IPS-20b (cell line): Measurements from ENCODE around the gene JUP.

Source experiments
- H3K27ac ChIP-seq: one replicate; pipeline ENCODE4 v1.5.1; 2013; ENCODE audit warnings: low read length
- H3K27me3 ChIP-seq: 2 replicates; pipeline ENCODE4 v1.6.1; 2013; ENCODE audit warnings: mild to moderate bottlenecking, low read length, inconsistent platforms; ENCODE audit not compliant: insufficient read depth
- H3K36me3 ChIP-seq: 2 replicates; pipeline ENCODE4 v1.6.1; 2013; ENCODE audit warnings: low read depth, mild to moderate bottlenecking, inconsistent platforms, low read length, moderate library complexity; ENCODE audit not compliant: insufficient read depth
- H3K4me1 ChIP-seq: 2 replicates; pipeline ENCODE4 v1.6.1; 2013; ENCODE audit warnings: mild to moderate bottlenecking, control low read depth, inconsistent platforms, low read length, moderate library complexity; ENCODE audit not compliant: insufficient read depth
- H3K4me3 ChIP-seq: 2 replicates; pipeline ENCODE4 v1.5.1; 2013; ENCODE audit warnings: mild to moderate bottlenecking, low read length, inconsistent platforms
- H3K9ac ChIP-seq: 2 replicates; pipeline ENCODE4 v1.6.1; 2013; ENCODE audit warnings: low read depth, mild to moderate bottlenecking, inconsistent platforms, low read length, moderate library complexity
- H3K9me3 ChIP-seq: 2 replicates; pipeline ENCODE4 v1.6.1; 2013; ENCODE audit warnings: mild to moderate bottlenecking, low read depth, low read length, inconsistent platforms; ENCODE audit not compliant: insufficient read depth

Gene JUP

DNA sequence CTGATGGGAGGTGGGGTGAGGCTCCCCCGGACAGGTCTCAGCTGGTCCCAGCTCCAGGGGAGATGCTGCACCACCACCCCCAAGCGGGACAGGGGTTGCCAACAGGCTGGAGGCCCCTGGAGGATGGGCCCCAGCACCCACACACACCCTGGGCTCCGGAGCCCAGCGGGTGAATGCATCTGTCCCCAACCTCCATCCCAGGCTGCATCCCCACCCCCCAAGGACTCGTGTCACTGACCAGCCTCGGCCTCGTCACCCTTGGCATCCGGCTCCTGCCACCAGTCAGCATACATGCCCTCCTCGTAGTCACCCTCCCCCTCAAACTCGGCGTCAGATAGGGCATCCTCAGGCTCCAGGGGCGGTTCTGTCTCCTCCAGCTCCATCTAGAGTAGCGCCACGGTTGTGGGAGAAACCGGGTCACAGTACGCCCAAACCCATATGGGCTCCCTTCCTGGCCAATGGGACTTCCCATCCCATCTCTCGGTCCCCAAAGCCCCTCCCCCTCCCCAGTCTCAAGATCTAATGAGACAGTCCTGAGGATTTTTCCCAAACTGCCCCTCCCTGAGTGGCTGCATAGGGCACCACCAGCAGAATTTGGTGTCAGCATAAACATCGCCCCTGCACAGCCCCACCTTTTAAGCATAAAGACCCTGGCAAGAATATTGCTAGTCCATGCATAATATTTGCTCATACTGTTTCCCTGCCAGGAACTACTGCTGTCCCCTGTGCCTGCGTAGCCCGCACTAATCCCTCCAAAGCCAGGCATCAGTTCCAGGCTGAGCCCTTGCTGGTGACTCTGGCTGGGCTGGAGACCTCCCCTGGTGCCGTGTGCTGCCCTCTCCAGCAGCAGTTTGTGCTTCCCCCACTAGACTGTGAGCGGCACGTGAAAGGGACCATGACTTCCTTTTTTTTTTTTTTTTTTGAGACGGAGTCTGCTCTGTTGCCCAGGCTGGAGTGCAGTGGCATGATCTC, 16.8 kb upstream of the JUP start:
- H3K4me1 ChIP-seq, result peaks cover 6% of the 10 kb centered on the region; the same call in 1 of the 2 replicates
- peaks cover 11% of the 10 kb centered on the region for H3K36me3 ChIP-seq
- no peak overlapping the region for H3K9ac ChIP-seq
- no peak overlapping the region for H3K4me3 ChIP-seq
- H3K27me3 ChIP-seq, result no peaks in the 10 kb centered on the region
- no peak overlapping the region for H3K27ac ChIP-seq
- no peaks in the 10 kb centered on the region for H3K9me3 ChIP-seq

DNA sequence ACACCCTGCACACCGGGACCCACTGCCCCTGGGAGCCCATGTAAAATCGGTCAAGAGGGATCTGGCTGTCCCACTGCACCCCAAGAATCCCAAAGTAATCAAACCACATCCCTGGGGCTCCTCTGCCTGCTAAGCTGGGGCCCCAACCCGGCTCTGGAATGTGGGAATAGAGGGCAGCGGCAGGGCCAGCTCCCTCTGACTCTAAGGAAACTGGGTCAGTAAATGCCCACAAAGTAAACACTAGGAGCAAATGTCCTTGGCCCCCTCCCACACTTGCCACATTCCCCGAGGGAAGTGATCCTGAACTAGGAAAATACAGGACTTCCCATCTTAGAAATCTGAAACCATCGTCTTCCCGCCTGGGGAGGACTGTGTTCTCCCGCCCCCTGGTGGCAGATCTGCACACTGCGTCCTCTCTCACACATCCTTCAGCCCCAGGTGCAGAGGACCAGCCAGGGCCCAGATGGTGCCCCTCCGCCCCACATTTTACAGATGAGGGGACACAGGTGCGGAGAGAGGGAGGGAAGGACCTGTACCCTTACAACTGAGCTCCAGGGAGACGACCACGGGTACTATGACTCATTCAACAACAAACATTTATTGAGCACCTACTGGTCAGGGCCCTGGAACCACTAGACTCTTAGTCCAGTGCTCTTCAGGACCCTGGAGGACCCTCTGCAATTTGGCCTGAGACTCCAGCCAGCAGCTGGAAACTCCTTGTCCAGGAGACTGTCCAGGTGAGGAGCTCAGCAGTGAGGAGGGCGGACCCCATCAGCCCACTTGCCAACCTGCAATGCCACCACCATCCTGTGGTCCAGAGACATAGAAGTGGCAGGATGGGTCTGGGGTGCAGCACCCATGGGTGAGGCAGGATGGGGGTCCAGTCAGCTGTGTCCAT, 15.1 kb upstream of the JUP start:
- peaks cover 6% of the 10 kb centered on the region; the same call in 1 of the 2 replicates for H3K4me1 ChIP-seq
- H3K36me3 ChIP-seq, result peaks cover 10% of the 10 kb centered on the region; the same call in 1 of the 2 replicates
- H3K27me3 ChIP-seq, result no peaks in the 10 kb centered on the region
- H3K27ac ChIP-seq, result no peak overlapping the region
- H3K9me3 ChIP-seq, result no peaks in the 10 kb centered on the region
- peak overlapping the region; percentile 20; the same call in 1 of the 2 replicates for H3K9ac ChIP-seq
- peak overlapping the region; percentile 37; the same call in 1 of the 2 replicates for H3K4me3 ChIP-seq

GRCh38 chr17:41800601-41801373, 14.3 kb upstream of the JUP start:
- Histone ChIP-seq H3K4me3 (peak overlapping the region; percentile 40; the same call in 1 of the 2 replicates), H3K36me3 (peaks cover 5% of the 10 kb centered on the region; the same call in 1 of the 2 replicates), H3K27me3 (peaks cover 6% of the 10 kb centered on the region; the same call in 1 of the 2 replicates), H3K9ac (peak overlapping the region; percentile 20; the same call in 1 of the 2 replicates), H3K27ac (no peak overlapping the region), H3K4me1 (peaks cover 6% of the 10 kb centered on the region; the same call in 1 of the 2 replicates), H3K9me3 (no peaks in the 10 kb centered on the region)

DNA sequence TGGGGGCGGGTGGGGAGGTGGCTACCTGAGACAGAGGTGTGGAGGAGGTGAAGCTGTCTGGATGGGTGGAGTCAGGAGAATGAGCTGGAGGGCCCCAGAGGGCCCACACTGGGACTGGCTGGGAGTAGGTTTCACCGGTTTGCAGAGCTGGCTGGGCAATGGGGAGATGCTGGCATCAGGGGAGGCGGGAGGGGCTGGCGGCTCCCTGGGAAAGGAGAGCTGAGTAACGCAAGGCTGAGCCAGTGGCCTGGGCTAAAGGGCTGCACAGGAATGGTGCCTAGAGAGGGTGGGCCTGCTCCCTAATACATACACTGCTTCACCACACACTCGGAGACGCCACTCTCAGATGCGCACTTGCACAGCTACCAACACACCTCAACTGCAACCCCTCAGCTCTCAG, 12.9 kb upstream of the JUP start:
- H3K36me3 ChIP-seq, result no peaks in the 10 kb centered on the region
- no peak overlapping the region for H3K4me3 ChIP-seq
- no peak overlapping the region for H3K27ac ChIP-seq
- H3K27me3 ChIP-seq, result peaks cover 18% of the 10 kb centered on the region; the same call in 1 of the 2 replicates
- peaks cover 9% of the 10 kb centered on the region for H3K4me1 ChIP-seq
- no peak overlapping the region for H3K9ac ChIP-seq
- no peaks in the 10 kb centered on the region for H3K9me3 ChIP-seq

DNA sequence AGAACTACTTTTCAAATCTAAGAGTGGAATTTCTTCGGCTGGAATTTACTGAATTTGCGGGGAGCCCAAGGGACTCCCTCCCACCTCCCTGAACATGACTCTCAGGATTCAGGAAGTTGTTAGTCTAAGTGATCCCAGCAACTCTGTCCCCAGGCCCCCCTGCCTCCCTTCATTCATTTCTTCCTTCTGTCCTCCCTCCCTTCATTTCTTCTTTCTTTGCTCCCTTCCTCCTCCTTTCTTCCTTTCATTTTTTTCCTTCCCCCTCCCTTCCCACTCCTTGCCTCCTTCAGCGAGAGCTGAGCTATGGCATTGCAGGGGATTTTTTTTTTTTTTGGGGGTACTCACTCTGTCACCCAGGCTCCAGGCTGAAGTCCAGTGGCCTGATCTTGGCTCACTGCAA, 10.9 kb upstream of the JUP start:
- Histone ChIP-seq H3K9me3 (no peaks in the 10 kb centered on the region), H3K4me1 (peaks cover 29% of the 10 kb centered on the region), H3K36me3 (no peaks in the 10 kb centered on the region), H3K4me3 (no peak overlapping the region), H3K27me3 (peaks cover 31% of the 10 kb centered on the region), H3K9ac (no peak overlapping the region), H3K27ac (no peak overlapping the region)

DNA sequence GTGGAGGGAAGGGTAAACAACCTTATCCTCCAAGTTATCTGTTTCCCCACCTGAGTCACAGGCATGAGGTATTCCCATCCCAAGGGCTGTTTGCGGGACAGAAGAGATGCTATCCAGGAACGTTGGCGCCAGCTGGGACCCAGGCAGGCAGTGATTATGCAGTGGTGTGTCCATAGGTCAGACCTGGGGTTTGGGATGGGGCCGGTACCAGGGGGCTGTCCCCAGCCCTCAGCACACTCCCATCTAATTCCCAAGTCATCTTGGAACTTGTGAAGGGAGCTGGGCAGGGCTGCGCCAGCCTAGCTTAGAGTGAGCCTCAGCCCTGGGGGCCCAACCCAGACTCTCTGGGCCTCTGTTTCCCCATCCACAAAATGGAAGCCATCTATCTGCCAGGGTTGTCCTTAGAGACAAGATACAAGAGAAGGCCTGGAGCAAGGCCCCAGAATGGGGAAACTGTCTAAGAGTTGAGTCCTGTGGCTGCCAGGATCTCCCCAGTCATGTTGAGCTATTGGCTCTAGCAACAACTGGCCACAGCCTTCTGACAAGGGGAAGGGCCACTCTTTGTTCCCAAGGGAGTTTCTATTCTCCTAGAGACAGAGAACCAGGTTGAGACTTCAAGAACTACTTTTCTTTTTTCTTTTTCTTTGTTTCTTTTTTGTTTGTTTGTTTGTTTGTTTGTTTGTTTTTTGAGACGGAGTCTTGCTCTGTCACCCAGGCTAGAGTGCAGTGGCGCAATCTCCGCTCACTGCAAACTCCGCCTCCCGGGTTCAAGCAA, 9.8 kb upstream of the JUP start:
- H3K4me1 ChIP-seq, result peaks cover 28% of the 10 kb centered on the region
- no peak overlapping the region for H3K27ac ChIP-seq

DNA sequence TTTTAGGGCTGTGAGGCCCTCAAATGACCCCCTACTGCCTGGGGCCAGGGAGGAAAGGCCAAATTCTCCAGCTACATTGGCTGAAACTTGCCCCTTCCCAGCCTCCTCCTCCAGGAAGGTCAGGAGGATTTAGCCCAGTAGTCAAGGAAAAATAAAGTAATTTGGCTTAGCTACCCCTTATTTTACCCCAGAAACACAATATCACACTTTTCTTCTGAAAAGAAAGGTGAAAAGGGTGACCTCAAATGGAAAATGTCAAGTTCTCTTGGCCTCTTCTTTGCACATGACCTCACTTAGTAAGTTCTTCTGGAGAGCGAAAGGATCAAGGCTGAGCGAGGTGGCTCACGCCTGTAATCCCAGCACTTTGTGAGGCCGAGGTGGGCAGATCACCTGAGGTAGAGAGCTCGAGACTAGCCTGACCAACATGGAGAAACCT, 8.0 kb upstream of the JUP start:
- Histone ChIP-seq H3K9me3 (no peaks in the 10 kb centered on the region), H3K4me3 (no peak overlapping the region), H3K9ac (no peak overlapping the region), H3K4me1 (peaks cover 23% of the 10 kb centered on the region), H3K36me3 (no peaks in the 10 kb centered on the region), H3K27me3 (peaks cover 45% of the 10 kb centered on the region), H3K27ac (no peak overlapping the region)

More for the DNA sequence above, 9.8 kb upstream of the JUP start:
- no peak overlapping the region for H3K4me3 ChIP-seq
- no peaks in the 10 kb centered on the region for H3K9me3 ChIP-seq
- peaks cover 40% of the 10 kb centered on the region for H3K27me3 ChIP-seq
- no peak overlapping the region for H3K9ac ChIP-seq
- H3K36me3 ChIP-seq, result no peaks in the 10 kb centered on the region

DNA sequence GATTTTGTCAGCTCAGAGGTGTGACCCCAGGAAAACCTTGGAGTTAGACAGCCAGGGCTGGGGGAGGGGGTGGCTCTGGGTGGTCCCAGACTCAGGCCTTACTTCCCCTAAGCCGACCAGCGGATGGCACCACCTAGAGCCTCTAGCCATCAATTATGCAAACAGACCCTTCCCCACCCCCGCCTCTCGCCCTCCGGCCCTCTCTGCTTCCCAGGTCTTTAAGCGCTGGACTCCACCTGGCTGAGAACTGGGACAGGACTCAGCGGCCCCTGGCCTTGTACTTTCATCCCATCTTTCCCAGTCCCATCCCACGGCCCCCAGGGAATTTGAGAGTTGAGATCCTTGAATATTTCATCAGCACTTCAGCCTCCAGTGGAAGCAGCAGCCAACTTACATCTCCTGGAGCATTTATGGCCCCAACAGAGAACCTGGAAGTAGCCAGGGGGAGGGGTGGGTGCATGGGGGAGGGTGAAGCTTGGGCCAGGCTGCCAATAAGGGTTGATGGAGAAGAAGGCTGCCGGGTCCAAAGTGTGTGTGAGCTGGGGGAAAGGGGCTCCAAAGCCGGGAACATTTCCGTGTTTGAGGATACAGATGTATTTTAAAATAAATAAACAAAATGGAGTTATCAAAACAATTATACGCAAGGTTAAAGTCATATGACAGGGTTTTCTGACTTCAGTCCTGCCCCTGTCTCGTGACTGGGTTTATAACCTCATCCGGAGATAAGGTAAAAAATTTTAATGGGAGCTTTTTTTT, 7.5 kb upstream of the JUP start:
- Histone ChIP-seq H3K36me3 (no peaks in the 10 kb centered on the region), H3K4me1 (peaks cover 23% of the 10 kb centered on the region), H3K27ac (no peak overlapping the region), H3K4me3 (peak overlapping the region; percentile 54; the same call in 1 of the 2 replicates), H3K9ac (peak overlapping the region; percentile 38; the same call in 1 of the 2 replicates), H3K27me3 (peaks cover 49% of the 10 kb centered on the region), H3K9me3 (no peaks in the 10 kb centered on the region)

GRCh38 chr17:41792845-41793783, 6.6 kb upstream of the JUP start:
- Histone ChIP-seq H3K4me1 (peaks cover 23% of the 10 kb centered on the region), H3K9me3 (no peaks in the 10 kb centered on the region), H3K27me3 (peaks cover 54% of the 10 kb centered on the region), H3K36me3 (no peaks in the 10 kb centered on the region), H3K27ac (no peak overlapping the region), H3K9ac (peak overlapping the region; percentile 38; the same call in 1 of the 2 replicates), H3K4me3 (peak overlapping the region; percentile 54)
